CD4-positive, alpha-beta T cell (primary cell): Measurements from ENCODE around the gene LRCH3. TPM values are rescaled to one million over a fixed set of nuclear protein-coding genes. Genes with fewer than 3 reads are reported as not detected.
"Not testable (repeated sequence)": the region's sequence is repeated elsewhere in the genome, so short reads cannot be mapped to it uniquely, and the experiment has no call there.

Source experiments
- ATAC-seq: fragments of 200-7000 bp; cut with Tn5 transposase; one replicate; pipeline ENCODE4 v1.10.0; 2022; ENCODE audit warnings: mild to moderate bottlenecking; ENCODE audit not compliant: poor library complexity
- CTCF ChIA-PET: fragments of 350-600 bp; sonication (Branson Sonifier 250); formaldehyde crosslinking; loops from one replicate; lab custom pipeline; 2021; ENCODE audit warnings: antibody characterized with exemption, inconsistent platforms; lab: Charles Lee
- POLR2A ChIA-PET: fragments of 350-600 bp; sonication (Branson Sonifier 250); formaldehyde crosslinking; loops from one replicate; lab custom pipeline; 2021; ENCODE audit warnings: antibody characterized with exemption, inconsistent platforms; lab: Charles Lee
- DNase-seq, 14 experiments: peaks; one replicate each; pipeline ENCODE4 v3.0.0-alpha.2; 2013 to 2020; ENCODE audit warnings: mixed read lengths in 2 of 14
- H3K27ac ChIP-seq, 2 donors: one replicate each; pipeline versions ENCODE4 v1.5.1 to v1.7.0; 2013; ENCODE audit warnings: low read length in 2 of 2, low read depth in 1 of 2, mild to moderate bottlenecking in 1 of 2
- H3K27me3 ChIP-seq, 2 experiments: 1 replicate in 1 of 2; 2 replicates in 1 of 2; pipeline versions ENCODE4 v1.6.1 to v1.7.0; 2013; ENCODE audit warnings: low read length in 2 of 2, control low read depth in 1 of 2, mild to moderate bottlenecking in 1 of 2, moderate library complexity in 1 of 2; ENCODE audit not compliant: insufficient read depth in 2 of 2, control insufficient read depth in 1 of 2
- H3K36me3 ChIP-seq: one replicate; pipeline ENCODE4 v1.6.1; 2013; ENCODE audit warnings: low read length, control low read depth; ENCODE audit not compliant: insufficient read depth
- H3K4me1 ChIP-seq: one replicate; pipeline ENCODE4 v1.6.1; 2013; ENCODE audit warnings: low read length, control low read depth; ENCODE audit not compliant: insufficient read depth
- H3K4me3 ChIP-seq: one replicate; pipeline ENCODE4 v1.5.1; 2013; ENCODE audit warnings: mild to moderate bottlenecking, low read length, moderate library complexity
- H3K9me3 ChIP-seq, 2 experiments: 1 replicate in 1 of 2; 2 replicates in 1 of 2; pipeline versions ENCODE4 v1.6.1 to v1.7.0; 2013; ENCODE audit warnings: low read length in 2 of 2, mild to moderate bottlenecking in 2 of 2, control low read depth in 1 of 2, moderate library complexity in 1 of 2; ENCODE audit not compliant: control insufficient read depth in 1 of 2, insufficient read depth in 1 of 2
- H3K27ac Mint-ChIP-seq: one replicate; pipeline ENCODE4 v1.8.0; 2020; ENCODE audit warnings: mixed read lengths
- H3K27me3 Mint-ChIP-seq: one replicate; pipeline ENCODE4 v1.8.0; 2021; ENCODE audit warnings: mixed read lengths
- H3K36me3 Mint-ChIP-seq: one replicate; pipeline ENCODE4 v1.8.0; 2021; ENCODE audit warnings: low read depth, mixed read lengths
- H3K4me1 Mint-ChIP-seq: one replicate; pipeline ENCODE4 v1.8.0; 2021; ENCODE audit warnings: low read depth, mixed read lengths
- H3K4me3 Mint-ChIP-seq: one replicate; pipeline ENCODE4 v1.8.0; 2020; ENCODE audit warnings: mild to moderate bottlenecking, mixed read lengths
- H3K9me3 Mint-ChIP-seq: one replicate; pipeline ENCODE4 v1.8.0; 2020; ENCODE audit warnings: mixed read lengths
- intact Hi-C, 2 experiments: fragments of 100-400 bp; cut with DNase I in 1 of 2; cut with micrococcal nuclease in 1 of 2; formaldehyde crosslinking; loops; one replicate each; pipeline versions ENCODE4 v1.15.1 to v1.9.0; 2023 to 2025; cut with DNase I, micrococcal nuclease
- total RNA-seq, 174 experiments: library from RNA in 2 of 174; stranded (reverse) in 2 of 174; gene quantifications; one replicate each; pipeline ENCODE4 v1.2.3 and lab custom pipeline; 2021 to 2026
- TF ChIP-seq, protein P1 (sequence below): fragments of 200-600 bp; IDR thresholded peaks from one replicate; pipeline ENCODE4 v1.8.0; 2022; ENCODE audit warnings: antibody characterized with exemption, mild to moderate bottlenecking

LRCH3 gene
- total RNA-seq, 2 experiments from 2014 or later, result 31.5 to 37.6 TPM

DNA sequence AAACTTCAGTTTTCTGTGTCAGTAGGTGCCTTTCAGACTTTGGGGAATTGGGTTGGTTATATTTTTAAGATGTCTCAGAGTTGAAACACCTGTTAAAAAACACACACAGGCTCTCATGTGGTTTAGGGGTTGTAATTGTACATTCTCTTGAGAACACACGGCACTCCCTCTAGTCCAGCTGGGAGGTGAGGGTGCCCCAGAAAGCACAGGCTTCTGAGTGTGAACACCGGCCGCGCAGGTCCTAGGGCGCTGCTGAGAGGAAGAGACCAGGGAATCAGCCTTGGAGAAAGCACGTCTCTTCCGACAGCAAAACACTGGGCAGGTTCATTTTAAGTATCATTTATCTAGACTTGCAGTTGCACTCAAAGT lies 90.9 kb downstream of the LRCH3 start:
- peaks cover 42% of the 10 kb centered on the region for H3K36me3 ChIP-seq
- no peak for ATAC-seq
- H3K9me3 ChIP-seq, result no peaks in the 10 kb centered on the region
- peaks cover 4% of the 10 kb centered on the region for H3K4me1 ChIP-seq
- intact Hi-C loops, result no loop called here
- no peaks in the 10 kb centered on the region for H3K27me3 Mint-ChIP-seq
- peaks cover 63% of the 10 kb centered on the region for H3K36me3 Mint-ChIP-seq
- no peak for DNase-seq
- ChIA-PET CTCF (no interaction called here), POLR2A (no interaction called here)
- H3K27ac Mint-ChIP-seq, result peak overlapping the region; percentile 41
- H3K9me3 Mint-ChIP-seq, result no peaks in the 10 kb centered on the region
- H3K4me1 Mint-ChIP-seq, result peaks cover 11% of the 10 kb centered on the region
- no peak overlapping the region for H3K4me3 Mint-ChIP-seq
- H3K27ac ChIP-seq, result no peak overlapping the region
- no peak overlapping the region for H3K4me3 ChIP-seq
- no peaks in the 10 kb centered on the region for H3K27me3 ChIP-seq
- TF ChIP-seq, protein P1, sequence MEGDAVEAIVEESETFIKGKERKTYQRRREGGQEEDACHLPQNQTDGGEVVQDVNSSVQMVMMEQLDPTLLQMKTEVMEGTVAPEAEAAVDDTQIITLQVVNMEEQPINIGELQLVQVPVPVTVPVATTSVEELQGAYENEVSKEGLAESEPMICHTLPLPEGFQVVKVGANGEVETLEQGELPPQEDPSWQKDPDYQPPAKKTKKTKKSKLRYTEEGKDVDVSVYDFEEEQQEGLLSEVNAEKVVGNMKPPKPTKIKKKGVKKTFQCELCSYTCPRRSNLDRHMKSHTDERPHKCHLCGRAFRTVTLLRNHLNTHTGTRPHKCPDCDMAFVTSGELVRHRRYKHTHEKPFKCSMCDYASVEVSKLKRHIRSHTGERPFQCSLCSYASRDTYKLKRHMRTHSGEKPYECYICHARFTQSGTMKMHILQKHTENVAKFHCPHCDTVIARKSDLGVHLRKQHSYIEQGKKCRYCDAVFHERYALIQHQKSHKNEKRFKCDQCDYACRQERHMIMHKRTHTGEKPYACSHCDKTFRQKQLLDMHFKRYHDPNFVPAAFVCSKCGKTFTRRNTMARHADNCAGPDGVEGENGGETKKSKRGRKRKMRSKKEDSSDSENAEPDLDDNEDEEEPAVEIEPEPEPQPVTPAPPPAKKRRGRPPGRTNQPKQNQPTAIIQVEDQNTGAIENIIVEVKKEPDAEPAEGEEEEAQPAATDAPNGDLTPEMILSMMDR, result no peak

DNA sequence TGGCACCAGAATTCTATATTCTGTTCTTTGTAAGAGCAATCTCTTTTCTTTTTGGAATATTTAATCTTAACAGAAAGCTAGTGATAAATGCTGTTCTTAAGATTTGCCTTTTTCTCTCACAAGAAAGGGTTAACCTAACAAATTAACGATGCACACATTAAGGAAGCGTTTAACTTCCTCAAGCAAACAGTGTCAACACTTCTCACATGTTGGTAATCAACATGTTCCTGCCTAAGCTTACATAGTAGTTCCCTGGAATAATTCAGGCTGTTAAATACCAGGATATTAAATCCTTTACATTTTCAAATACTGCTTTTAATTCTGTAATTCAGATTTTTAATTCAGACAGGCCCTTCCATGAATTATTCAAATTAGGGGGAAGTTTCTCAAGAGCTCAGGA lies 91.5 kb downstream of the LRCH3 start:
- H3K9me3 ChIP-seq, result no peaks in the 10 kb centered on the region
- Mint-ChIP-seq H3K36me3 (peaks cover 59% of the 10 kb centered on the region), H3K4me3 (no peak overlapping the region), H3K9me3 (no peaks in the 10 kb centered on the region), H3K4me1 (peaks cover 11% of the 10 kb centered on the region), H3K27ac (no peak overlapping the region), H3K27me3 (no peaks in the 10 kb centered on the region)
- ATAC-seq (no peak), DNase-seq (no peak)
- H3K4me3 ChIP-seq, result no peak overlapping the region
- TF ChIP-seq, protein P1, result no peak
- peaks cover 4% of the 10 kb centered on the region for H3K4me1 ChIP-seq
- intact Hi-C loops, result no loop called here
- CTCF ChIA-PET, result no interaction called here
- peaks cover 42% of the 10 kb centered on the region for H3K36me3 ChIP-seq
- H3K27ac ChIP-seq, result no peak overlapping the region
- no peaks in the 10 kb centered on the region for H3K27me3 ChIP-seq
- POLR2A ChIA-PET, result no interaction called here

DNA sequence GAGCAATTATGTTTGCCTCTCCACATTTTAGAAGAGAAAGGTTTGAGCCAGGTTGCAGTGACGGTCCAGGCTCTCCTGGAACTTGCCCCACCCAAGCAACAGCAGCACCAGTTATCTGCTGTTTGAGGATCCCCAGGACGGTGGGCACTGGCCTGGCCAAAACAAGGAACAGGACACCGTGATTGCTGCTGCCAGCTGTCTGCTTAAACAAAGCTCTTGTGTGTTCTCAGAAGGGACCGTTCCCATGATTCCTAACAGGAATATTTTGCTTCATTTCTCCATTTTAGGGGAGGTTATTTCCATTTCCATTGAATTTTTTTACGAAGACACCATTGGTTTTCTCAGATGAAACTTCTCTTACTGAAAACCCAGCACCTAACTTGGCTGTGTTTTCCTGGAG lies 92.5 kb downstream of the LRCH3 start:
- CTCF ChIA-PET, result no interaction called here
- ATAC-seq (no peak), DNase-seq (no peak)
- Histone ChIP-seq H3K27me3 (no peaks in the 10 kb centered on the region), H3K4me3 (no peak overlapping the region), H3K9me3 (no peaks in the 10 kb centered on the region), H3K27ac (no peak overlapping the region), H3K4me1 (no peaks in the 10 kb centered on the region), H3K36me3 (peaks cover 40% of the 10 kb centered on the region)
- peaks cover 11% of the 10 kb centered on the region for H3K4me1 Mint-ChIP-seq
- H3K27me3 Mint-ChIP-seq, result no peaks in the 10 kb centered on the region
- no peak overlapping the region for H3K27ac Mint-ChIP-seq
- no peaks in the 10 kb centered on the region for H3K9me3 Mint-ChIP-seq
- POLR2A ChIA-PET, result no interaction called here
- H3K4me3 Mint-ChIP-seq, result no peak overlapping the region
- peaks cover 58% of the 10 kb centered on the region for H3K36me3 Mint-ChIP-seq
- TF ChIP-seq, protein P1, result no peak
- intact Hi-C loops, result no loop called here

DNA sequence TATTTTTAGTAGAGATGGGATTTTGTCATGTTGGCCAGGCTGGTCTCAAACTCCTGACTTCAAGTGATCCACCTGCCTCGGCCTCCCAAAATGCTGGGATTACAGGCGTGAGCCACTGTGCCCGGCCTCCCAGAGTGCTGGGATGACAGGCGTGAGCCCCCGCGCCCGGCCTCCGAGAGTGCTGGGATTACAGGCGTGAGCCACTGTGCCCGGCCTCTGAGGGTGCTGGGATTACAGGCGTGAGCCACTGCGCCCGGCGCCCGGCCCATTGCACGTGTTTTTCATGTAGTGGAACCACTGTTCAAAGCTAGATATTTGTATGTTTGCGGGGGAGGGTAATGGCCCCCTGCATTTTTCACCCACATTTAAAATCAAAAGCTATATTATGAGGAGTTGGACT lies 93.3 kb downstream of the LRCH3 start:
- H3K4me3 ChIP-seq, H3K9me3 ChIP-seq, H3K27ac Mint-ChIP-seq, H3K27me3 Mint-ChIP-seq, H3K9me3 Mint-ChIP-seq, H3K4me1 ChIP-seq, intact Hi-C loops, POLR2A ChIA-PET, H3K27ac ChIP-seq, DNase-seq, ATAC-seq, H3K27me3 ChIP-seq, H3K4me3 Mint-ChIP-seq, CTCF ChIA-PET: not testable (repeated sequence)
- peaks cover 60% of the 10 kb centered on the region for H3K36me3 Mint-ChIP-seq
- H3K36me3 ChIP-seq, result peaks cover 47% of the 10 kb centered on the region
- H3K4me1 Mint-ChIP-seq, result peaks cover 11% of the 10 kb centered on the region

DNA sequence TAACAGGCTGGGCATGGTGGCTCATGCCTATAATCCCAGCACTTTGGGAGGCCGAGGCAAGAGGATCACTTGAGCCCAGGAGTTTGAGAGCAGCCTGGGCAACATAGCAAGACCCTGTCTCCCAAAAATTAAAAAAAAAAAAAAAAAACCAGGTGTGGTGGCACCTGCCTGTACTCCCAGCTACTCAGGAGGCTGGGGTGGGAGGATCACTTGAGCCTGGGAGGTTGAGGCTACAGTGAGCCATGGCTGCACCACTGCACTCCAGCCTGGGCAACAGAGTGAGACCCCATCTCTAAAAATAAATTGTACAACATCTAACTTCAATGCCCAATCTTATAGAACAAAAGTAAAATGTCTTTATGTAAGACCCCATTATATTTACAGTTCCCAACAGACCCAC lies 95.0 kb downstream of the LRCH3 start:
- H3K27me3 ChIP-seq, ATAC-seq, CTCF ChIA-PET, H3K9me3 Mint-ChIP-seq, POLR2A ChIA-PET, intact Hi-C loops, H3K27ac ChIP-seq, H3K27me3 Mint-ChIP-seq, H3K4me3 Mint-ChIP-seq, H3K27ac Mint-ChIP-seq, DNase-seq, H3K4me1 ChIP-seq, H3K4me3 ChIP-seq, H3K9me3 ChIP-seq: not testable (repeated sequence)
- peaks cover 39% of the 10 kb centered on the region for H3K36me3 ChIP-seq
- H3K36me3 Mint-ChIP-seq, result peaks cover 53% of the 10 kb centered on the region
- H3K4me1 Mint-ChIP-seq, result peaks cover 10% of the 10 kb centered on the region
